H9 (cell line): ENCODE results near the gene CCDC18. TPM values are rescaled to one million over a fixed set of nuclear protein-coding genes. Genes with fewer than 3 reads are reported as not detected.

Experiments
- DNase-seq: peaks from one replicate; pipeline ENCODE4 v3.0.0-alpha.2; 2017
- H2AFZ ChIP-seq: one replicate; pipeline ENCODE4 v1.6.1; 2013; ENCODE audit warnings: mild to moderate bottlenecking, low read length, control low read depth, moderate library complexity
- H2AK5ac ChIP-seq: 2 replicates; pipeline ENCODE4 v1.6.1; 2013; ENCODE audit warnings: low read length, control low read depth, mixed read lengths; ENCODE audit not compliant: insufficient read length
- H2BK120ac ChIP-seq: one replicate; pipeline ENCODE4 v1.6.1; 2013; ENCODE audit warnings: low read depth, mild to moderate bottlenecking, low read length, control low read depth, inconsistent platforms; ENCODE audit not compliant: poor library complexity, severe bottlenecking
- H2BK12ac ChIP-seq: 2 replicates; pipeline ENCODE4 v1.6.1; 2013; ENCODE audit warnings: low read length, control low read depth, mixed read lengths, low read depth; ENCODE audit not compliant: insufficient read length
- H2BK15ac ChIP-seq: 2 replicates; pipeline ENCODE4 v1.6.1; 2013; ENCODE audit warnings: low read depth, low read length, control low read depth
- H2BK20ac ChIP-seq: one replicate; pipeline ENCODE4 v1.6.1; 2013; ENCODE audit warnings: low read depth, mild to moderate bottlenecking, low read length, control low read depth, inconsistent platforms; ENCODE audit not compliant: poor library complexity, severe bottlenecking
- H2BK5ac ChIP-seq: 2 replicates; pipeline ENCODE4 v1.6.1; 2013; ENCODE audit warnings: low read length, control low read depth, mixed read lengths; ENCODE audit not compliant: insufficient read length
- H3K14ac ChIP-seq: 2 replicates; pipeline ENCODE4 v1.6.1; 2013; ENCODE audit warnings: low read length, control low read depth; ENCODE audit not compliant: insufficient read depth
- H3K18ac ChIP-seq: 2 replicates; pipeline ENCODE4 v1.6.1; 2013; ENCODE audit warnings: low read depth, mild to moderate bottlenecking, mixed read lengths, low read length, control low read depth; ENCODE audit not compliant: insufficient read length
- H3K23ac ChIP-seq: 2 replicates; pipeline ENCODE4 v1.6.1; 2013; ENCODE audit warnings: low read length, control low read depth, mixed read lengths, low read depth; ENCODE audit not compliant: insufficient read length
- H3K23me2 ChIP-seq: 2 replicates; pipeline ENCODE4 v1.6.1; 2013; ENCODE audit warnings: low read depth, mild to moderate bottlenecking, mixed read lengths, low read length, control low read depth; ENCODE audit not compliant: insufficient read length, poor library complexity, severe bottlenecking
- H3K27ac ChIP-seq: 2 replicates; pipeline ENCODE4 v1.5.1; 2013; ENCODE audit warnings: low read length, control low read depth, mixed read lengths, low read depth; ENCODE audit not compliant: insufficient read length
- H3K27me3 ChIP-seq: 2 replicates; pipeline ENCODE4 v1.6.1; 2013; ENCODE audit warnings: low read length, control low read depth, inconsistent platforms; ENCODE audit not compliant: insufficient read depth
- H3K4ac ChIP-seq: 2 replicates; pipeline ENCODE4 v1.6.1; 2013; ENCODE audit warnings: low read depth, mild to moderate bottlenecking, control low read depth, inconsistent platforms, low read length, moderate library complexity
- H3K4me1 ChIP-seq: 2 replicates; pipeline ENCODE4 v1.6.1; 2013; ENCODE audit warnings: low read length, control low read depth, inconsistent platforms; ENCODE audit not compliant: insufficient read depth
- H3K4me2 ChIP-seq: 2 replicates; pipeline ENCODE4 v1.6.1; 2013; ENCODE audit warnings: low read length, control low read depth, mixed read lengths; ENCODE audit not compliant: insufficient read length, insufficient read depth
- H3K56ac ChIP-seq: 2 replicates; pipeline ENCODE4 v1.6.1; 2013; ENCODE audit warnings: low read depth, mild to moderate bottlenecking, mixed read lengths, low read length, control low read depth; ENCODE audit not compliant: insufficient read length
- H3K79me1 ChIP-seq: 2 replicates; pipeline ENCODE4 v1.6.1; 2013; ENCODE audit warnings: low read depth, mild to moderate bottlenecking, moderate library complexity, low read length, control low read depth, inconsistent platforms; ENCODE audit not compliant: insufficient read depth, poor library complexity, severe bottlenecking
- H3K79me2 ChIP-seq: 2 replicates; pipeline ENCODE4 v1.6.1; 2013; ENCODE audit warnings: low read length, control low read depth, inconsistent platforms; ENCODE audit not compliant: insufficient read depth
- H3K9ac ChIP-seq: 2 replicates; pipeline ENCODE4 v1.6.1; 2013; ENCODE audit warnings: low read length, control low read depth, mixed read lengths; ENCODE audit not compliant: insufficient read length; ENCODE audit errors: extremely low read depth
- H3K9me3 ChIP-seq: one replicate; pipeline ENCODE4 v1.6.1; 2013; ENCODE audit warnings: low read depth, low read length, inconsistent platforms; ENCODE audit not compliant: control insufficient read depth
- H3T11ph ChIP-seq: one replicate; pipeline ENCODE4 v1.6.1; 2013; ENCODE audit warnings: mild to moderate bottlenecking, low read length, control low read depth, inconsistent platforms
- H4K20me1 ChIP-seq: one replicate; pipeline ENCODE4 v1.6.1; 2013; ENCODE audit not compliant: control insufficient read depth, insufficient read length, insufficient read depth
- H4K5ac ChIP-seq: 2 replicates; pipeline ENCODE4 v1.6.1; 2013; ENCODE audit warnings: low read depth, mild to moderate bottlenecking, mixed read lengths, low read length, control low read depth; ENCODE audit not compliant: insufficient read length
- H4K8ac ChIP-seq: replicated peaks from 2 replicates; pipeline ENCODE4 v1.6.1; 2013; ENCODE audit warnings: low read length, control low read depth, mixed read lengths, low read depth; ENCODE audit not compliant: insufficient read length
- H4K91ac ChIP-seq: 2 replicates; pipeline ENCODE4 v1.6.1; 2013; ENCODE audit warnings: low read depth, mild to moderate bottlenecking, moderate library complexity, mixed read lengths, low read length, control low read depth; ENCODE audit not compliant: insufficient read length
- H3K27ac Mint-ChIP-seq, 3 experiments: 2 replicates in 2 of 3; 3 replicates in 1 of 3; pipeline ENCODE4 v1.8.0; 2020 to 2021; ENCODE audit warnings: mixed read lengths in 3 of 3, mild to moderate bottlenecking in 1 of 3, moderate library complexity in 1 of 3
- H3K27me3 Mint-ChIP-seq: 2 replicates; pipeline ENCODE4 v1.8.0; 2021; ENCODE audit warnings: low read depth, mild to moderate bottlenecking, moderate library complexity, mixed read lengths
- H3K36me3 Mint-ChIP-seq, 3 experiments: 2 replicates in 2 of 3; 3 replicates in 1 of 3; pipeline ENCODE4 v1.8.0; 2020 to 2021; ENCODE audit warnings: low read depth in 3 of 3, mixed read lengths in 3 of 3; ENCODE audit not compliant: insufficient read depth in 1 of 3
- H3K4me1 Mint-ChIP-seq, 2 experiments: 2 replicates each; pipeline ENCODE4 v1.8.0; 2020; ENCODE audit warnings: mixed read lengths in 2 of 2
- H3K4me3 Mint-ChIP-seq, 2 experiments: 2 replicates in 1 of 2; 3 replicates in 1 of 2; pipeline ENCODE4 v1.8.0; 2020 to 2021; ENCODE audit warnings: mild to moderate bottlenecking in 2 of 2, mixed read lengths in 2 of 2, moderate library complexity in 1 of 2
- H3K9me3 Mint-ChIP-seq, 2 experiments: 2 replicates in 1 of 2; 3 replicates in 1 of 2; pipeline ENCODE4 v1.8.0; 2020; ENCODE audit warnings: mild to moderate bottlenecking in 2 of 2, mixed read lengths in 2 of 2, moderate library complexity in 1 of 2
- CTCF ChIP-seq: fragments of 200-600 bp; sonication (generic); conservative IDR thresholded peaks from 3 replicates; pipeline ENCODE4 v1.8.0; 2021; ENCODE audit warnings: antibody characterized with exemption, mild to moderate bottlenecking
- WGBS: extraction: QIAGEN DNeasy Blood & Tissue Kit; methylation state at CpG from one replicate; pipeline ENCODE4 v1.1.7; 2013; ENCODE audit warnings: missing lambda C conversion rate, low lambda C conversion rate, mixed read lengths; ENCODE audit not compliant: insufficient read length; ENCODE audit errors: extremely low coverage; 5-methylcytosine and 5-hydroxymethylcytosine counted together
- total RNA-seq: library from RNA; stranded (reverse); gene quantifications from 2 replicates; pipeline ENCODE4 v1.2.1, GENCODE V29; 2021

The CCDC18 gene
- total RNA-seq, 1 experiment from 2014 or later: 19.5 TPM

- H2BK5ac ChIP-seq: no peak overlapping the region
- Mint-ChIP-seq H3K36me3 (peaks cover 1 to 20% (median 12%) of the 10 kb centered on the region in 3 experiments), H3K4me3 (no peak overlapping the region), H3K4me1 (peaks cover 11 to 15% of the 10 kb centered on the region in 2 experiments; a peak in 3 of 4 replicates), H3K9me3 (peaks cover 9 to 13% of the 10 kb centered on the region in 2 experiments), H3K27me3 (no peaks in the 10 kb centered on the region), H3K27ac (no peak overlapping the region)
- no peak for DNase-seq
- no peaks in the 10 kb centered on the region for H3K27me3 ChIP-seq
- no peaks in the 10 kb centered on the region for H3K23me2 ChIP-seq
- H4K91ac ChIP-seq: no peak overlapping the region
- H2BK12ac ChIP-seq: no peak overlapping the region
- no peak overlapping the region for H2AFZ ChIP-seq
- no CpG with 5 or more reads among the region's 1 CpG for WGBS
- H3K14ac ChIP-seq: no peak overlapping the region
- H3K9me3 ChIP-seq: no peaks in the 10 kb centered on the region
- no peak overlapping the region for H3K9ac ChIP-seq
- H3K56ac ChIP-seq: no peak overlapping the region
- H2AK5ac ChIP-seq: no peak overlapping the region
- no peak overlapping the region for H3T11ph ChIP-seq
- no peak overlapping the region for H4K5ac ChIP-seq
- no peak overlapping the region for H3K27ac ChIP-seq
- no peaks in the 10 kb centered on the region for H3K79me1 ChIP-seq
- no peak overlapping the region for H3K4me2 ChIP-seq
- no peak overlapping the region for H4K8ac ChIP-seq
- no peaks in the 10 kb centered on the region; the same call in 1 of the 2 replicates for H3K79me2 ChIP-seq
- H2BK120ac ChIP-seq: no peak overlapping the region
- H3K4ac ChIP-seq: no peak overlapping the region
- no peak for TF ChIP-seq CTCF
- H4K20me1 ChIP-seq: no peaks in the 10 kb centered on the region
- H2BK20ac ChIP-seq: no peak overlapping the region
- H3K23ac ChIP-seq: no peak overlapping the region
- no peak overlapping the region for H2BK15ac ChIP-seq
- H3K4me1 ChIP-seq: no peaks in the 10 kb centered on the region
- no peak overlapping the region for H3K18ac ChIP-seq
Observed at GRCh38 chr1:93321720-93322119, 141.2 kb downstream of the CCDC18 start.
